HG02870 (cell line): ENCODE results near the gene MUSK.
"Not testable (repeated sequence)": the region's sequence is repeated elsewhere in the genome, so short reads cannot be mapped to it uniquely, and the experiment has no call there.

Experiments
- ATAC-seq: cut with Tn5 transposase; IDR thresholded peaks from one replicate; pipeline ENCODE4 v1.9.1; 2021; ENCODE audit warnings: mild to moderate bottlenecking, moderate library complexity; ENCODE audit not compliant: unreplicated experiment

The MUSK gene

DNA sequence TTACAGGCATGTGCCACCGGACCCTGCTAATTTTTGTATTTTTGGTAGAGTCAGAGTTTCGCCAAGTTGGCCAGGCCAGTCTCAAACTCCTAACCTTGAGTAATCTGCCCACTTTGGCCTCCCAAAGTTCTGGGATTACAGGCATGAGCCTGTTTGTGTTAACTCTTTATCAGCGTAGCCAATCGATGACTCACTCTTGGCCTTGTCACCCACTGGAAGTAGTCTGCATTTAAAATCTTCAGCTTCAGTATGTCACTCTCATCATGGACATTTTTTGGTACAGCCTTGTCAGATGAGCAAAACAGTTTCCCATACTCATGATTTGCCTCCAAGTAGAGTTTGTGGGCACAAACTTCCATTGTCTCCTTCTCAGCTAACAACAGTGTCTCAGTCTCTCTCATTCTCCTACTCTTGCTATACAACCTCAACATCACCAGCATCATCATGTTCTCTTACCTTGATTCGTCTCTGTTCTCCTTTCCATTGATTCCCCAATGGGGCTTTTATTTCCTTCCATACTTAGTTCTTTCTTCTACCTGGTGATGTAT lies 22.5 kb downstream of the MUSK start:
- no peak for ATAC-seq

DNA sequence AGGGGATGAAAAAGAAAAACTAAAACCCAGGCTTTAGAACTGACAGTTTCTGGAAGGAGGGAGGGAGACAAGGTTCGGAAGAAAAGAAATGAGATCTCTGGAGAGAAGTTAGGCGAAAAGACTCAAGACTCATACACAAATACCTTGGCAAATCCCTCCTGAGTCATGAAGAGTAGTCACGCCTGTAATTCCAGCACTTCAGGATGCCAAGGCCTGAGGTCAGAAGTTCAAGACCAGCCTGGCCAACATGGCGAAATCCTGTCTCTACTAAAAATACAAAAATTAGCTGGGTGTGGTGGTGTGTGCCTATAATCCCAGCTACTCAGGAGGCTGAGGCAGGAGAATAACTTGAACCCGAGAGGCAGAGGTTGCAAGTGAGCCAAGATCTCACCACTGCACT lies 27.3 kb downstream of the MUSK start:
- not testable (repeated sequence) for ATAC-seq

DNA sequence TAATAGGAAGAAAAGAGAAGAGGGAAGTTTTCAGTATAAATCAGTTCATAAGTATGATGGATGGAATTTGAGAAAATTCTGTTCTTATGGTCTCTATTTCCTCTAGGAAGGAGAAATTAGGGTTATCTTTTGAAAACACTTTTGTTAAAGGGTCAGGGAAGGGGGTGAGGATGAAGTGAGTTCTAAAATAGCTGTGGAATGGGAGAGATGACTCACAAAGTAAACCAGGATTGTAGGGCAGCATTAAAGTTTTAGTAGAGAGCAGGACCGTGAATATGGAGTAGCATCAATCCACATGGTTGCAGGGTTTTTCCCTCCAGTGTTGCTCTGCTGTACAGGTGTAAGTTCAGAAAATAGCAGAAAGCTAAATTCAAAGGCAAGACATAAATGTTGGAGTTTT lies 32.4 kb downstream of the MUSK start:
- no peak for ATAC-seq

DNA sequence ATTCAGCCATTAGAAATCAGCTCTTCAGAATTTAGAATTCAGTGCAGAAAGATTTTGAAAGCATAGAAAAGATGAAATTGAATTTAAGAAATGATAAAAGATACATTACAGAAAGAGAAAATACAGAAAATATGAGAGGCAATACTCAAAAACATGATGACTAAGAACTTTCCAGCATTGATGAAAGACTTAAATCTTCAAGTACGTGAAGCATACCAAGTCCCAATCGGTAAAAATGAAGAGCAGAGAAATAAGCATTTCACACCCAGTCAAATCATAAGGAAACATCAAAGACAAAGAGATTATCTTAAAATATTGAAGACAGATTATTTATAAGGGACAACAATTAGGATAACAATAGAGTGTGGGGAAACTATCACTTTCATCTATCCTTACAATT lies 35.1 kb downstream of the MUSK start:
- ATAC-seq = no peak

DNA sequence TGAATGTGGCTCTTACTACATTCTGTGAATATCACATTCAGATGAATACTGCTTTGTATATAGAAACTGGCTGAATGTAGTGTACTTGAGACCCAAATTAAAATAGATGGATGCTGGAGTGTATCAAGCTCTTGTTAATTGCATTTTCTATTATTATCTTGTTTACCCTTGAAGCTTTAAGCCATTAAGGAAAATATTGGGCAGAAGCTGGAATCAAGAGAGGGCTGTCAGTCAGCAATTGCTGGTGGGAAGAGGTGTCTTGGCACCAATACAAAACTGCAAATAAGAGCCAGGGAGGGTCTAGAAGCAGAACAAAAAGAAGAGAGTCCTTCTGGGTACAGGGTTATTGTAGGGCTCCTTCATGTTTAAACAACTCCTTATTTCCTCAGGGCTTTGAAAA lies 38.8 kb downstream of the MUSK start:
- no peak for ATAC-seq

DNA sequence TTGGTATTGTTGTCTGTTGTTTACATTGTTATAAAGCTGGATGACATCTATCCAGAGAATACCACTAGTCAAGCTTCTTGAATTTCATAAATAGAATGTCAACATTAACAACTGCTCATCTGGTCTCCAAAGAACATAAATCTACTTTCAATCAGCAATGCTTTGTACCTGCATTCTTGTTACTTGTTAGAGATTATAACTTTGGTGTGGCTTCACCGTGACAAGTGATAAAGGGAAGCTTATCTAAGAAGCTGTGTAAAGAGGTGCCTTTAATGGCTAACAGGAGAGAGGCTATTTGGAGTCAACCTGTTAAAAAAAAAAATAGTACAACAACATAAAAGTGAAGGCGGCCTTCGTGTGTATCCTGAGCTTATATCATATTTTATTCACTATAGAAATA lies 41.8 kb downstream of the MUSK start:
- no peak for ATAC-seq

DNA sequence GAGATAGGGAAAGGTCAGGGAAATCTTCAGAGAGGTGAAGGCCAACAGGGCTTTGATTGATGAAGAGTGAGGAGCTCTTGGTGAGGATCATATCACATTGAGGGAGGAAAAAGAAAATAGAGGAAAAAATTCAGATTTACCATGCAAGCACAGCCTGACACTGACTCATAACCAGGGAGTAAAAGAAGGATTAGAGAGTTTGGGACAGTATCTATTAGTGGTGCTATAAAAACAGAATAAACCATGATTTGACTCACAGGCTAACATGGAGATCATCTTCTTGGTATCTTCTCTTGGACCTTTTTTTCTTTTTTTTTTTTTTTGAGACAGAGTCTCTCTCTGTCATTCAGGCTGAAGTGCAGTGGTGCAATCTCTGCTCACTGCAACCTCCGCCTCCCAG lies 44.4 kb downstream of the MUSK start:
- ATAC-seq = no peak

DNA sequence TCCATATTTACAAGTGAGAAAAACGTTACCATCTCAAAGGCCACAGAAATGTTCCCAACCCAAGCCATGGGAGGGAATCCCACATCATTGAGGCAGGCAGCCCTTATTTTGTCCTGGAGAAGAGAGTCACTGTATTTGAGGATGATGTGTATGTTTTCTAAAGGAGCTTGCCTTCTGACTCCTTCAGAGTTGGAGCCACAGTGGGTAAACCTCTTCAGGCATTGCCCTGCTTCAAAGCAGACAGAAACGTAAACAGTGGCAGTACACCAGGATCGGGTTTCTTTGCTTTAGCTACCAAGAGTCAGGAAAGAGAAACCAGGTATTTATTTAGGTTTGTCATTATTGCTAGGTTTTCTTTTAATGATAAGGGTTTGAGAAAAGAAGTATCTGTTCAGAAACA lies 45.7 kb downstream of the MUSK start:
- ATAC-seq = no peak

DNA sequence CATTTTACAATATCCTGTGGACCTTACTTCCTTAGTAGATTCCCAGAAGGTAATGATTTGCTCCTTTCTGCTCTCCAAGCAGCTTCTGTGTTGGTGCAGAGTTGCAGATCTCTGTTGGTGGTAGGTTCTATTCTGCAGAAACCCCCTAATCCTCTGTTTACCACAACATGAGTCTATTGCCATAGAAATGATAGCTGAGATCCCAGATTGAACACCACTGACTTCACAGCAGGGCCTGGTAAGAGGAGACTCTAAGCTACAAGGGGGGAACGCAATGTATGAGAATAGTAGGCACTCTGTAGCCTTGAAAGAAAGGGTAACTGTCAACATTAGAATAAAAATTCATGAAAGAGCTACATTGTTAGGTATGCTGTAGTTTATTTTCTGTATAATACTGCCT lies 59.5 kb downstream of the MUSK start:
- no peak for ATAC-seq

DNA sequence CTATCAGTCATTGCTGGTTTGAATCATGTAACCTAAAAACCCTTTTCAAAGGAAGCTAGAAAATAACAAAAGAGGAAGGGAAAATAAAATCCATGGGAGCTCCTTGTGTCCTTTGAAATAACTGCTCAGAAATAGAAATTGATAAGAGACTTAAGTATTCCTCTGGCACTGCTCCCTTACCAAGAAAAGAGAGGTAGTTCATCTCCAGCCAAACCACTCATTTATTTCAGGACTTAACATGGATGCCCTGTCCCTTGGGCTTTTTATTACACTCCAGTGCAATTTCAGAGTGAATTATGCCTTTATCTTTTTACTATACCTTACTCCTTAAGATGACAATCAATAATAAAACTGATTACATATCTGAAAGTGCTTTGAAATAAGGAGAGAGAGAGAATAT lies 61.0 kb downstream of the MUSK start:
- ATAC-seq = no peak

DNA sequence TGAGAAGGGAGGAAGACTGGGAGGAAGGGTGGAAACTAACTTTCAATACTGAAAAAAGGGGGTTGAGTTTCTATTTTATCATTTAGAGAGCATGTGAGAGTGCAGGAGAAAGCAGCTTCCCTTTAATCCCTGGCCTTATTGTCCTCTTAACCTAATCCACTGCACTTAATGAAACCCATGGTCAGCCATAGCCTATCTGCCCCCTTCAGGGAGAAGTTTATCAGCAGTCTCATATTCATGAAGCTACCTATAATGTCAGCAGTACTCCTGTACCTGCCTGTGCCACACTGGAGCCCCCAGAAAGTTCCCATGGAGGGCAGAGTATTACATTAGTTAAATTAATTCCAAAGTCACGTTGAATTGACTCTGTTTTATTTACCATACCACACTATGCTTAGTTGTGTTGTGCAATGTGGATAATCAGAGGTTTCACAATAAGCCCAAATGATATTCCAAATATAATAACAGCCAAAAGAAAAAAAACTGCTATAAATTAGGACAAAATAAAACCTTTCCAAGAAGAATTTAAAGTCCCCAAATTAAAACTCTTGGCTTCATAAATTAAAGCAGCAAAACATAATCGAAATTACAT lies 62.9 kb downstream of the MUSK start:
- ATAC-seq = no peak

DNA sequence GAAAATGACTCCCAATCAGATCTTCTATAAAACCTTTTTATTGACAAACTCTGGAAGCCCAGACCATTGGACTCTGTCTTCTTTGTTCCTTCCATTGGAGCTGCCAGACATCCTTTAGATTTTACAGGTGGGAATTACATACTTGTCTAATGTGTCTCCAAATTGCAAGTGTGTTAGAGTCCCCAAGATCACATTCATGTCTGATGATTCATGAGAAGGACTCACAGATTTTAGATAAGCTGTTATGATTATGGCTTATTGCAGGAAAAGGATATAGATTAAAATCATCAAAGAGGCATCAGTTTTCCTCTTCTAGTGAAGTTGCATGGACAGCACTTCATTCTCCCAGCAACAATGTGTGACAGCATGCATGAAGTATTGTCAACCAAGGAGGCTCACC lies 70.4 kb downstream of the MUSK start:
- no peak for ATAC-seq

DNA sequence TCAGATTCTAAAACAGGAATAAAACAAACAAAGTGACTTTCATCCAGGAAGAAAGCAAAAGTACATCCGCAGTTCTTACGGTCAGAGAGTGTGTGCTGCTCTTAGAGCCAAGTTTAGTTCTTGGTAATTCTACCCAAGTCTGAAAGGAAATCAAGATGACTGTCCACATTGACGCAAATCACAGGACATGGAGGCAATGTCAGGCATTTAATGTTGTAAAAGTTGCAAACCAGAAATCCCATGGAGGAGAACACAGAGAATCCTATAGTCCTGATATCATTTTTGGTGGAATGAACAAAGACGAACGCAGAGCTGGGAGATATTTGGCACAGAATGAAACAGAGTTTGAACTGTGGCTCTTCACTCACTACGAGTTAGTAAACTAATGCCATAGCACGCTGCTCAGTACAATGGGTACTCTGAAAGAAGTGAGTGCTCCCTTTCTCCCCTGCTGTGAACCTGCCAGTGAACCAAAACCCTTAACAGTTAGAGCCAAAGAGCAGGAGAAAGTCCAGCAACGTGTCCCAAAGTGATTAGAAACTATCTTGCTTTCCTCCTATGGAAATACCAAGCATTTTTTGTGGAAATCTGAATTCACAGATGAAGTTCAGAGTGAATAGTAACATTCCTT lies 74.3 kb downstream of the MUSK start:
- ATAC-seq = no peak

DNA sequence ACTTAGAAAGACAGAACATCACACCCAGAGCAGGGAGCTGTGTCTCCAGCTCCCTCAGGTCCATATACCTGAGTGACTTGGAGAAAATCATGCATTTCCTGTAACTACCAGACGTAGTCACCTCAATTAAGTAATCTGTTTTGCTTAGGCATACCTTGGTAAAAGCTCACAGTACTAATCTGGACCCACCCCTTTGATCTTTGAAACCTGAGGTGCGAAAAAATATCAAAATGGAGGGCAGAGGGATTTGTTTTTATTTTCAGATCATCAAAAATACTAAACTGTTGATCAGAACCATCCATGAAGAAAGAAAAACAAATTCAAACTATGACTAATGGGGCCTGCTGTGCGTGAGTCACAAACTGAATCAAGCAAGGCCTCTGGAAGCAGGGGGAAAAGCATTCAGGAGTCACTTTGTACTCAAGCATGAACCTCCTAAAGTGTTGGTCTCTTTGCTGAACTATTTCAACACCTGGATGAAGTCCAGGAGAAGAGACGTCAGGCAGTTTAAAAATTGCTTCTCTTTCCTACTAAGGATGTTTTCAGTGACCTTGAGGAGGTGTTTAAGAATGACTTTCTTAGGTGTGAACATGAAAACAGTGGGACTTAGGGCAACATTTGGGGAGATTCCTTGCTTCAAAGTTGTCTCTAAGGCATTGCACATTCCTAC lies 76.3 kb downstream of the MUSK start:
- ATAC-seq = no peak

DNA sequence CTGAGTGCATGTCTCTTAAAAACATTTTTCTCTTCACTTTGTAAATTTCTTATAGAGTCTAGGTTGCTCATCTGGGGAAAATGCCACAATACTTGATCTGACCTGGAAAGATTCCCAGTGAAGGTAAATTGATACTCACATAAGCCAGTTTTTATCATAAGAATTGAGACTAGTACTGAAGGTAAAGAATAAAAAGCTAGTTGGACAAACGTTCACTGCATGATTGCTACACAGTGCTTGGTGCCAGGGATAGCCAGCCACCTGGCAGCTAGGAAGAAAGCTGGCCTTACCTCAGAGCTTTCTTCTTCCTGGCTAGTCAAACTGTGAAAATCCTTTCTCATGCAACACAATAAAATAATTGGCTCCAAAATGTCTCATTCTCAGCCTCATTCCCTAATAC lies 77.1 kb downstream of the MUSK start:
- ATAC-seq = no peak

DNA sequence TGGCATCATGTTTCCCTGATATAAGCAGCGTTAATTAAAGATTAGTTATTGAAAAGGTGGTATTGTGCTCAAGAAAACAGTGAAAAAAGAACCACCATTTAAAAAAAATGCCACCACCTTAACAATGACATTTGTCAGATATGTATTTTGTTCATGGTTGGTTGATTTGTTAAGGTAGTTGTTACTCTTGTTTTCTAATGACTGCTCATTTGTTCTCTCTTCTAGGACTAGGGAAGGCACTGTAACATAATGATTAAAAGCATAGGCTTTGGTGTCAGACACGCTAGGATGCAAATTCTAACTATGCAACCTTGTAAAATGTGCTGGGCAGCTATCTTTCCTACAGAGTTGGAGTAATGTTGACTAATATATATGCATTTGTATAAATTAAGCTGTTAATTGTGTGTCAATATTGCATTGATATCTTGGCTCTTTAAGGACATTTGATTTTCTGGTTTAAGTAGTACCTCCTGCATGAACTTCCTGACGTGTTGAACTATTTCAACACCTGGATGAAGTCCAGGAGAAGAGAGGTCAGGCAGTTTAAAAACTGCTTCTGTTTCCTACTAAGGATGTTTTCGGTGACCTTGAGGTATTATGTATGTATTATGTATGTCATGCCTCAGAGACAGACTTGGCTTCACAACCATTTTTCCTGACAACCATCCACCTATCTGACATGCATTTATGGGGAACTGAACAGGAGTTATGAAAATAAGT lies 77.8 kb downstream of the MUSK start:
- ATAC-seq = no peak

DNA sequence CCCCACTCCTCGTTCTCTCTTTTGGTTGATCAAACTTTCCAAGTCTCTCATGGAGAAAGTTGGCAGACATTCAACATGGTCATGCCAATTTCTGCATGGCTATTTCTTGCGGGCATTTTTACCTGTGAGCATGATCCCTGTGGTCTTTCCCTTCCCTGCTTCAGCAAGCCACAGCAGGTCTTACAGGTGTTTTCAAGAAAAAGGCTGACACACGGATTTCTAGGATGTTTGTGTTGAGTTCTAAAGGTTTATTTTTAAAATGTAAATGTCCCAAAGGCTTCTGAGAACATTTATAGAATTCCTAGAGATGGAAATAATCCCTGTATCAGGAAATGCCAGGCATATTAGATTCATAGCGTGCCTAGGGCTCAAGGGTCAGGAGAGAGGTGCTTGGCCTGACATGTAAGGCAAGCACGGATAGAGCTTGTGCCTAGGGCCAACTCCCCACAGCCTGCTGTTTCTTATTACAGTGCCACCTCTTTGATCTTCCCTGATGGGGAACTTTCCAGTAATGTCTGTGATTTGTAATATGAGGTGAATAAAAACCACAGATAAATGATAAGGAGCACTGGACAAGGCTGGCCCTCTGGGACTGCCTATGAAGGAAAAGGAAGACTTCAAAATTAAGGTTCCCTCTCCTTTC lies 79.8 kb downstream of the MUSK start:
- no peak for ATAC-seq

DNA sequence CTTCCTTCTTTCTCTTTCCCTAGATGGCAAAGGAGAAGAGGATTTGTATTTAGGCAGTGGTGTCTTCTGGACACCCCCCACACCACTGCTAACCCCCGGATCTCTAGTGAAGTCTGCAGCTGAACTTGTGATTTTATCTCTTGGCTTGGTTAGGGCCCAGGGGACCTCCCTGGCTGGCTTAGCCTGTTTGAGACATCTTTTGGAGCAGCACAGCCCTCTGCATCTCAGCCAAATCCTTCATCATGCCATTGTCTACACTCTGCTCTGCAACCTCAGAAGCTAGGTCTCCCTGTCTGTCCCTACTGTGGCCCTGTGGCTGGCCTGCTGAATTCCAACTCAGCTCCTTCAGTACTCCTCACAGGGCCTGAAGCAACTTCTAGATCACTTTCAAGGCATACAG lies 81.7 kb downstream of the MUSK start:
- no peak for ATAC-seq

DNA sequence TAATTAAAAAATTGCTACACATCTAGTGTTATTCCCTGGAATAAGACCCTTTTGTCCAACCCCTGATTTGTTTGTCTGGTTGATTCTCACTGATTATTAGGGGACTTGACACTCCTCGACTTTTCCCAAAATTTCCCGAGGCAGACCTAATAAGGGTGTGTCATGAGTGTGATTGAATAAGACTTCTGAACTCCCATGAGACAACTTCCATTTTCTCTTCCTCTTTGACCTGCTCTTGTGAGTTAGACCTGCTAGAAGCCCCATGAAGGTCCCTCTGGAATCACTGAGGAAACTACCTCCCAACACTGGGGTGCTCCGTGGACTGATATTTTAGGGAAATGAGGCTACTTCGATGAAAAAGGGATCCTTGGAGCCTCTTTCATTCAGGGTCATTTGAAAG lies 83.4 kb downstream of the MUSK start:
- no peak for ATAC-seq

DNA sequence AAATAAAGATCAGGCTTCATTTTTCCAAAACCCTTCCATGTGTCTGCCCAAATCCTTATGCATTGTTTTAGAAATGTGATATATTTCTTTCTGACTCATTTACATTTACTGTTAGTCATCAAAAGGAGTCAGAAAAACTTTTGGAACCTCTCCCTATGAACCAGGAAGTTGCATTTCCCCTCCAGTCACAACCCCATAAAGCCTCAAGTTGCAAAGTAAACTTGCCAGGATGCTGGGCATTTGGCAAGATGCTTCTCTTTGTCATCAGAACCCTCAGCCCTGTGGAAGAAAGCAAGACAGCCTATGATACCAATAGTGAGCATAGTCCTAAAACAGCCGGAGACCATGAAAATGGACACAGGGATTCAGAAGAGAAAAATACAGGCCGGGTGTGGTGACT lies 84.2 kb downstream of the MUSK start:
- ATAC-seq = no peak

DNA sequence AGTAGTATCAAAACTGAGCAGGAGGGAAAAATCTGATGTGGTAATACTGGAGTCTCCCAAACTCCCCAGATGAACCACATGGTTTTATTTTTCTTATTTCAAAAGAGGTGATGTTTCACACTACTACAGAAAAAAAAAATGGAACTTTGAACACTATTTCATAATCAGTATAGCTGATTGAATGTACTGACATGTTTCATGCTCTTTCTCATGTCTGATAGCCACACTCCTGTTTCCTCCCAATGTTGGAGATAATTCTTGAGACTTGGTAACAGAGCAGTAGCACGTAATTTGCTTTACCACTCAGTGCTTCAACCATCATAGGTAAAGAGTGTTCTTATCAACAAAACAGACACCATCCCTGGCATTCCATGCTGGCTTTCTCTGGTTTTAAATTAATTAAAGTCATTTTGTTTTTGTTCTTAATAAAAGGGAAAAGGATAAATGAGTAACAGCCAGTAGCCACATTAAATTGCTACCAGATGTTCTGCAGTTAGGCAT lies 85.2 kb downstream of the MUSK start:
- ATAC-seq = no peak
